HG02981 (cell line): Measurements from ENCODE around the gene TMEM95.

ENCODE experiments used
- ATAC-seq: cut with Tn5 transposase; IDR thresholded peaks from one replicate; pipeline ENCODE4 v1.9.1; 2021; ENCODE audit warnings: mild to moderate bottlenecking, moderate library complexity; ENCODE audit not compliant: unreplicated experiment

Gene TMEM95

GRCh38 chr17:7355053-7355452 lies at the start of gene TMEM95:
TMEM95 (plus strand) TSS chr17:7355156; CDS start chr17:7355205, 49 bp downstream.
- ATAC-seq, result no peak

- peak; percentile 60 for ATAC-seq
Observed at GRCh38 chr17:7306911-7307685, 47.9 kb upstream of the TMEM95 start, which contains the start of gene EIF5A. EIF5A (plus strand) TSS chr17:7307628; CDS start chr17:7309636, 2,008 bp downstream.

- no peak for ATAC-seq
Observed at GRCh38 chr17:7307686-7308624, 47.0 kb upstream of the TMEM95 start.

- no peak for ATAC-seq
Observed at GRCh38 chr17:7308625-7309433, 46.1 kb upstream of the TMEM95 start.

- no peak for ATAC-seq
Observed at GRCh38 chr17:7309628-7310027, 45.3 kb upstream of the TMEM95 start.

- no peak for ATAC-seq
Observed at GRCh38 chr17:7311110-7311705, 43.7 kb upstream of the TMEM95 start.

- ATAC-seq, result no peak
Observed at GRCh38 chr17:7312432-7313087, 42.4 kb upstream of the TMEM95 start.

GRCh38 chr17:7313088-7313889 lies 41.7 kb upstream of the TMEM95 start:
- ATAC-seq, result no peak

GRCh38 chr17:7313890-7314718 lies 40.9 kb upstream of the TMEM95 start:
- ATAC-seq, result no peak

GRCh38 chr17:7314719-7315569 lies 40.0 kb upstream of the TMEM95 start, which contains the start of gene GPS2:
GPS2 (minus strand) TSS chr17:7315360; CDS start chr17:7315052, 308 bp downstream.
- ATAC-seq, result peak; percentile 68

GRCh38 chr17:7315570-7316235 lies 39.3 kb upstream of the TMEM95 start:
- ATAC-seq, result no peak

GRCh38 chr17:7317161-7317803 lies 37.7 kb upstream of the TMEM95 start:
- ATAC-seq, result no peak

- no peak for ATAC-seq
Observed at GRCh38 chr17:7318121-7318860, 36.7 kb upstream of the TMEM95 start.

- ATAC-seq, result no peak
Observed at GRCh38 chr17:7321466-7321865, 33.5 kb upstream of the TMEM95 start.

GRCh38 chr17:7322520-7323194 lies 32.3 kb upstream of the TMEM95 start:
- no peak for ATAC-seq
